GM23338 (cell line): Measurements from ENCODE around the gene SFTPD. TPM values are rescaled to one million over a fixed set of nuclear protein-coding genes. Genes with fewer than 3 reads are reported as not detected.

Source experiments
- ATAC-seq: fragments of 200-7000 bp; cut with Tn5 transposase; 3 replicates; pipeline ENCODE4 v1.9.1; 2020
- DNase-seq: peaks from one replicate; pipeline ENCODE4 v3.0.0-alpha.2; 2015; ENCODE audit warnings: low spot score
- H2AFZ ChIP-seq: fragments of 200-600 bp; sonication (generic); 2 replicates; pipeline ENCODE4 v1.8.0; 2016; ENCODE audit warnings: antibody characterized with exemption, mild to moderate bottlenecking, moderate library complexity
- H3F3A ChIP-seq: fragments of 200-600 bp; sonication (generic); replicated peaks from 2 replicates; pipeline ENCODE4 v1.8.0; 2017; ENCODE audit warnings: antibody characterized with exemption, mixed run types, low read depth
- H3K27ac ChIP-seq: fragments of 200-600 bp; sonication (generic); 2 replicates; pipeline ENCODE4 v1.6.1; 2016; ENCODE audit warnings: low read depth
- H3K27me3 ChIP-seq: fragments of 200-600 bp; sonication (generic); 2 replicates; pipeline ENCODE4 v1.8.0; 2016; ENCODE audit warnings: mild to moderate bottlenecking, mixed run types, moderate library complexity; ENCODE audit not compliant: insufficient read depth
- H3K36me3 ChIP-seq: fragments of 200-600 bp; sonication (generic); 2 replicates; pipeline ENCODE4 v1.8.0; 2016; ENCODE audit warnings: mild to moderate bottlenecking; ENCODE audit not compliant: insufficient read depth
- H3K4me1 ChIP-seq: fragments of 200-600 bp; sonication (generic); 2 replicates; pipeline ENCODE4 v1.8.0; 2016; ENCODE audit warnings: mild to moderate bottlenecking, moderate library complexity; ENCODE audit not compliant: insufficient read depth
- H3K4me2 ChIP-seq: fragments of 200-600 bp; sonication (generic); 2 replicates; pipeline ENCODE4 v1.7.1; 2017; ENCODE audit warnings: mixed run types
- H3K4me3 ChIP-seq: fragments of 200-600 bp; sonication (generic); 2 replicates; pipeline ENCODE4 v1.6.1; 2016; ENCODE audit warnings: mixed run types
- H3K79me2 ChIP-seq: fragments of 200-600 bp; sonication (generic); replicated peaks from 2 replicates; pipeline ENCODE4 v1.8.0; 2017; ENCODE audit warnings: mild to moderate bottlenecking; ENCODE audit not compliant: insufficient read depth
- H3K9me2 ChIP-seq: fragments of 200-600 bp; sonication (generic); 2 replicates; pipeline ENCODE4 v1.8.0; 2017; ENCODE audit not compliant: insufficient read depth
- H4K20me1 ChIP-seq: fragments of 200-600 bp; sonication (generic); replicated peaks from 2 replicates; pipeline ENCODE4 v1.8.0; 2017; ENCODE audit warnings: mild to moderate bottlenecking; ENCODE audit not compliant: insufficient read depth
- H3K27ac Mint-ChIP-seq: 2 replicates; pipeline ENCODE4 v1.8.0; 2020; ENCODE audit warnings: inconsistent platforms, mild to moderate bottlenecking, moderate library complexity, mixed read lengths
- H3K27me3 Mint-ChIP-seq: 3 replicates; pipeline ENCODE4 v1.8.0; 2022; ENCODE audit warnings: low read depth, mild to moderate bottlenecking, moderate library complexity, mixed read lengths, inconsistent platforms; ENCODE audit not compliant: insufficient read depth, poor library complexity
- H3K36me3 Mint-ChIP-seq: 3 replicates; pipeline ENCODE4 v1.8.0; 2021; ENCODE audit warnings: low read depth, mild to moderate bottlenecking, inconsistent platforms, moderate library complexity, mixed read lengths
- H3K4me1 Mint-ChIP-seq: 3 replicates; pipeline ENCODE4 v1.8.0; 2020; ENCODE audit warnings: mild to moderate bottlenecking, inconsistent platforms, mixed read lengths
- H3K4me3 Mint-ChIP-seq: 3 replicates; pipeline ENCODE4 v1.8.0; 2021; ENCODE audit warnings: moderate library complexity, mild to moderate bottlenecking, inconsistent platforms, mixed read lengths
- H3K9me3 Mint-ChIP-seq: 3 replicates; pipeline ENCODE4 v1.8.0; 2020; ENCODE audit warnings: moderate library complexity, mild to moderate bottlenecking, inconsistent platforms, mixed read lengths
- CREB1 ChIP-seq: fragments of 250-450 bp; sonication (Bioruptor Pico); IDR thresholded peaks from 2 replicates; pipeline ENCODE4 v1.5.0; 2020; ENCODE audit warnings: low read depth, mild to moderate bottlenecking, moderate library complexity
- EZH2 ChIP-seq: fragments of 200-600 bp; sonication (generic); IDR thresholded peaks from one replicate; pipeline ENCODE4 v1.8.0; 2017; ENCODE audit warnings: antibody characterized with exemption, mild to moderate bottlenecking, low read depth; ENCODE audit not compliant: unreplicated experiment
- EZH2phosphoT487 ChIP-seq: fragments of 200-600 bp; sonication (generic); IDR thresholded peaks from one replicate; pipeline ENCODE4 v1.8.1; 2018; ENCODE audit warnings: antibody characterized with exemption; ENCODE audit not compliant: unreplicated experiment
- JUNB ChIP-seq: IDR thresholded peaks from one replicate; pipeline ENCODE4 v1.6.1; 2016; ENCODE audit warnings: antibody characterized with exemption; ENCODE audit not compliant: unreplicated experiment
- NANOG ChIP-seq: IDR thresholded peaks from 2 replicates; pipeline ENCODE4 v1.6.1; 2016; ENCODE audit warnings: antibody characterized with exemption, borderline replicate concordance
- POLR2AphosphoS5 ChIP-seq: IDR thresholded peaks from 2 replicates; pipeline ENCODE4 v1.6.1; 2016; ENCODE audit warnings: antibody characterized with exemption, low read depth
- REST ChIP-seq: IDR thresholded peaks from one replicate; pipeline ENCODE4 v1.6.1; 2018; ENCODE audit warnings: antibody characterized with exemption; ENCODE audit not compliant: unreplicated experiment
- STAT1 ChIP-seq: IDR thresholded peaks from one replicate; pipeline ENCODE4 v1.6.1; 2016; ENCODE audit warnings: antibody characterized with exemption; ENCODE audit not compliant: unreplicated experiment
- ZNF114 ChIP-seq: fragments of 250-450 bp; sonication (Bioruptor Pico); IDR thresholded peaks from 2 replicates; pipeline ENCODE4 v1.5.0; 2020; ENCODE audit warnings: mild to moderate bottlenecking, moderate library complexity
- ZNF331 ChIP-seq: fragments of 250-450 bp; sonication (Bioruptor Pico); IDR thresholded peaks from 2 replicates; pipeline ENCODE4 v1.5.0; 2020; ENCODE audit warnings: low read depth, mild to moderate bottlenecking, moderate library complexity
- long read RNA-seq: library from polyadenylated mRNA; unstranded; transcript quantifications from one replicate; pipeline ENCODE4 v2.0.0, GENCODE V29; 2020; ENCODE audit not compliant: unreplicated experiment
- polyA plus RNA-seq: library from polyadenylated mRNA; unstranded; fragments of >200 nt; fragmentation: Nextera tagmentation; extraction: Ambion mirVana; gene quantifications from 2 replicates; pipeline ENCODE4 v1.2.1, GENCODE V29; 2016
- total RNA-seq: library from RNA; depleted of rRNA; stranded (reverse); fragments of >200 nt; shearing (Covaris generic); gene quantifications from 2 replicates; pipeline ENCODE4 v1.2.3, GENCODE V29; 2014; rRNA removed
- TF ChIP-seq, protein P1 (sequence below): IDR thresholded peaks from 2 replicates; pipeline ENCODE4 v1.6.1; 2016; ENCODE audit warnings: antibody characterized with exemption
- TF ChIP-seq, protein P2 (sequence below): fragments of 250-450 bp; sonication (Bioruptor Pico); IDR thresholded peaks from 2 replicates; pipeline ENCODE4 v1.5.0; 2020; ENCODE audit warnings: mild to moderate bottlenecking, moderate library complexity
- TF ChIP-seq, protein P3 (sequence below), 2 experiments: fragments of 200-600 bp in 1 of 2; sonication (generic) in 1 of 2; conservative IDR thresholded peaks; 2 replicates each; pipeline versions ENCODE4 v1.5.1 to v1.6.1; 2016 to 2017; ENCODE audit warnings: antibody characterized with exemption in 2 of 2, low read depth in 2 of 2, mild to moderate bottlenecking in 2 of 2, moderate library complexity in 1 of 2

SFTPD gene
- 0.70 TPM in 1 of 2 replicates, not detected in the other for total RNA-seq
- 0.23 TPM in 1 of 2 replicates, not detected in the other for polyA plus RNA-seq
- long read RNA-seq, result 0 reads

DNA sequence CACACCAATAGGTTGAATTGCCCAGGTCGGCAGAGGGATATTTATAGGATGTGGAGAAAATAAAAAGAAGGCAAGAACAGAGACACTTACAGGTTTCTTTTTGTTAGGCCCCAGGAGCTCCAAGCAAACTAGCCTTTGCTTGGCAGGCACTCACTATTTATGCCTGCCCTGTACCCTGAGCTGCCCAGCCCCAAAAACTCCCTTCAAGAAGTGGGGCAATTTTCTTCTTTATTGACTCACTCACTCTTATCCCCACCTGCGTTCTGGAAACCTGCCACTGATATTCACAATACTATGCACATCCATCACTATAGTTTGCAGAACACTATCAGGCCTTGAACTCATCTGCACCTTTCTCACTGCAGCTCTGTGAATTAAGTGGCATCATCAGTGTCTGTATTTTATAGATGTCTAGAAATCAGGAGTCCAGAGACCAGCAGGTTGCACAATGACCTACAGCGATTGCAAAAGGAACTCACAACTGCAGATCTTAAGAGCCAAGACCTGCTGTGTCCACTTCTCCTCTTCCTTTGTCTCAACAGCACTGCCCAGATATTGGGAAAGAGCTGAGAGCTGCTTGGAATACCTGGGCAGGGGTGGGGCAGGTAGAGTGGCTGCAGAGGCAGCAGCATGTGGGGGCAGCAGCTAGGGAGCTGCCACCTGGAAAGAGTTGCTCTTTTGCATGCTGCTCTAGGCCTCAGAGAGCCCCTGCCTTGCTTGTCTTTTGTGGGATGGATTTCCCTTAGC is at the start of gene SFTPD:
TSS of gene SFTPD (minus strand) at position 130 of the 747 bp plus-strand sequence. CDS start 2,446 bp downstream, outside the sequence.
- no peak within 1 kb of the TSS for H3K4me2 ChIP-seq
- DNase-seq (peak; percentile 46), ATAC-seq (peak; percentile 76)
- no peaks in the 10 kb centered on the region for H3K79me2 ChIP-seq
- Mint-ChIP-seq H3K9me3 (peaks cover 27% of the 10 kb centered on the region), H3K36me3 (peaks cover 19% of the 10 kb centered on the region), H3K27ac (no peak within 1 kb of the TSS), H3K4me3 (no peak within 1 kb of the TSS), H3K27me3 (peaks cover 1% of the 10 kb centered on the region), H3K4me1 (peaks cover 11% of the 10 kb centered on the region)
- peak within 1 kb of the TSS; percentile 56; the same call in 1 of the 2 replicates for H2AFZ ChIP-seq
- H3F3A ChIP-seq, result no peaks in the 10 kb centered on the region
- no peak within 1 kb of the TSS for H3K4me3 ChIP-seq
- H3K4me1 ChIP-seq, result 0 out of 2 replicates have a peak, but pooled peaks cover 6% of the 10 kb centered on the region
- no peaks in the 10 kb centered on the region for H4K20me1 ChIP-seq
- H3K27ac ChIP-seq, result no peak within 1 kb of the TSS
- no peaks in the 10 kb centered on the region for H3K27me3 ChIP-seq
- peaks cover 9% of the 10 kb centered on the region for H3K36me3 ChIP-seq
- H3K9me2 ChIP-seq, result 0 out of 2 replicates have a peak, but pooled peaks cover 4% of the 10 kb centered on the region
- no peak for TF ChIP-seq NANOG
- no peak for TF ChIP-seq JUNB
- no peak for TF ChIP-seq EZH2
- TF ChIP-seq ZNF114, result no peak
- TF ChIP-seq, protein P1, sequence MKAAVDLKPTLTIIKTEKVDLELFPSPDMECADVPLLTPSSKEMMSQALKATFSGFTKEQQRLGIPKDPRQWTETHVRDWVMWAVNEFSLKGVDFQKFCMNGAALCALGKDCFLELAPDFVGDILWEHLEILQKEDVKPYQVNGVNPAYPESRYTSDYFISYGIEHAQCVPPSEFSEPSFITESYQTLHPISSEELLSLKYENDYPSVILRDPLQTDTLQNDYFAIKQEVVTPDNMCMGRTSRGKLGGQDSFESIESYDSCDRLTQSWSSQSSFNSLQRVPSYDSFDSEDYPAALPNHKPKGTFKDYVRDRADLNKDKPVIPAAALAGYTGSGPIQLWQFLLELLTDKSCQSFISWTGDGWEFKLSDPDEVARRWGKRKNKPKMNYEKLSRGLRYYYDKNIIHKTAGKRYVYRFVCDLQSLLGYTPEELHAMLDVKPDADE, result no peak
- no peak for TF ChIP-seq REST
- TF ChIP-seq EZH2phosphoT487, result no peak
- TF ChIP-seq CREB1 (CRISPR knock-in tag), result no peak
- no peak for TF ChIP-seq STAT1
- TF ChIP-seq, protein P2, sequence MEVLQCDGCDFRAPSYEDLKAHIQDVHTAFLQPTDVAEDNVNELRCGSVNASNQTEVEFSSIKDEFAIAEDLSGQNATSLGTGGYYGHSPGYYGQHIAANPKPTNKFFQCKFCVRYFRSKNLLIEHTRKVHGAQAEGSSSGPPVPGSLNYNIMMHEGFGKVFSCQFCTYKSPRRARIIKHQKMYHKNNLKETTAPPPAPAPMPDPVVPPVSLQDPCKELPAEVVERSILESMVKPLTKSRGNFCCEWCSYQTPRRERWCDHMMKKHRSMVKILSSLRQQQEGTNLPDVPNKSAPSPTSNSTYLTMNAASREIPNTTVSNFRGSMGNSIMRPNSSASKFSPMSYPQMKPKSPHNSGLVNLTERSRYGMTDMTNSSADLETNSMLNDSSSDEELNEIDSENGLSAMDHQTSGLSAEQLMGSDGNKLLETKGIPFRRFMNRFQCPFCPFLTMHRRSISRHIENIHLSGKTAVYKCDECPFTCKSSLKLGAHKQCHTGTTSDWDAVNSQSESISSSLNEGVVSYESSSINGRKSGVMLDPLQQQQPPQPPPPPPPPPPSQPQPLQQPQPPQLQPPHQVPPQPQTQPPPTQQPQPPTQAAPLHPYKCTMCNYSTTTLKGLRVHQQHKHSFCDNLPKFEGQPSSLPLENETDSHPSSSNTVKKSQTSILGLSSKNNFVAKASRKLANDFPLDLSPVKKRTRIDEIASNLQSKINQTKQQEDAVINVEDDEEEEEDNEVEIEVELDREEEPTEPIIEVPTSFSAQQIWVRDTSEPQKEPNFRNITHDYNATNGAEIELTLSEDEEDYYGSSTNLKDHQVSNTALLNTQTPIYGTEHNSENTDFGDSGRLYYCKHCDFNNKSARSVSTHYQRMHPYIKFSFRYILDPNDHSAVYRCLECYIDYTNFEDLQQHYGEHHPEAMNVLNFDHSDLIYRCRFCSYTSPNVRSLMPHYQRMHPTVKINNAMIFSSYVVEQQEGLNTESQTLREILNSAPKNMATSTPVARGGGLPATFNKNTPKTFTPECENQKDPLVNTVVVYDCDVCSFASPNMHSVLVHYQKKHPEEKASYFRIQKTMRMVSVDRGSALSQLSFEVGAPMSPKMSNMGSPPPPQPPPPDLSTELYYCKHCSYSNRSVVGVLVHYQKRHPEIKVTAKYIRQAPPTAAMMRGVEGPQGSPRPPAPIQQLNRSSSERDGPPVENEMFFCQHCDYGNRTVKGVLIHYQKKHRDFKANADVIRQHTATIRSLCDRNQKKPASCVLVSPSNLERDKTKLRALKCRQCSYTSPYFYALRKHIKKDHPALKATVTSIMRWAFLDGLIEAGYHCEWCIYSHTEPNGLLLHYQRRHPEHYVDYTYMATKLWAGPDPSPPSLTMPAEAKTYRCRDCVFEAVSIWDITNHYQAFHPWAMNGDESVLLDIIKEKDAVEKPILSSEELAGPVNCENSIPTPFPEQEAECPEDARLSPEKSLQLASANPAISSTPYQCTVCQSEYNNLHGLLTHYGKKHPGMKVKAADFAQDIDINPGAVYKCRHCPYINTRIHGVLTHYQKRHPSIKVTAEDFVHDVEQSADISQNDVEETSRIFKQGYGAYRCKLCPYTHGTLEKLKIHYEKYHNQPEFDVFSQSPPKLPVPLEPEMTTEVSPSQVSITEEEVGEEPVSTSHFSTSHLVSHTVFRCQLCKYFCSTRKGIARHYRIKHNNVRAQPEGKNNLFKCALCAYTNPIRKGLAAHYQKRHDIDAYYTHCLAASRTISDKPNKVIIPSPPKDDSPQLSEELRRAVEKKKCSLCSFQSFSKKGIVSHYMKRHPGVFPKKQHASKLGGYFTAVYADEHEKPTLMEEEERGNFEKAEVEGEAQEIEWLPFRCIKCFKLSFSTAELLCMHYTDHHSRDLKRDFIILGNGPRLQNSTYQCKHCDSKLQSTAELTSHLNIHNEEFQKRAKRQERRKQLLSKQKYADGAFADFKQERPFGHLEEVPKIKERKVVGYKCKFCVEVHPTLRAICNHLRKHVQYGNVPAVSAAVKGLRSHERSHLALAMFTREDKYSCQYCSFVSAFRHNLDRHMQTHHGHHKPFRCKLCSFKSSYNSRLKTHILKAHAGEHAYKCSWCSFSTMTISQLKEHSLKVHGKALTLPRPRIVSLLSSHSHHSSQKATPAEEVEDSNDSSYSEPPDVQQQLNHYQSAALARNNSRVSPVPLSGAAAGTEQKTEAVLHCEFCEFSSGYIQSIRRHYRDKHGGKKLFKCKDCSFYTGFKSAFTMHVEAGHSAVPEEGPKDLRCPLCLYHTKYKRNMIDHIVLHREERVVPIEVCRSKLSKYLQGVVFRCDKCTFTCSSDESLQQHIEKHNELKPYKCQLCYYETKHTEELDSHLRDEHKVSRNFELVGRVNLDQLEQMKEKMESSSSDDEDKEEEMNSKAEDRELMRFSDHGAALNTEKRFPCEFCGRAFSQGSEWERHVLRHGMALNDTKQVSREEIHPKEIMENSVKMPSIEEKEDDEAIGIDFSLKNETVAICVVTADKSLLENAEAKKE, result no peak
- TF ChIP-seq ZNF331 (CRISPR knock-in tag), result no peak
- TF ChIP-seq, protein P3, sequence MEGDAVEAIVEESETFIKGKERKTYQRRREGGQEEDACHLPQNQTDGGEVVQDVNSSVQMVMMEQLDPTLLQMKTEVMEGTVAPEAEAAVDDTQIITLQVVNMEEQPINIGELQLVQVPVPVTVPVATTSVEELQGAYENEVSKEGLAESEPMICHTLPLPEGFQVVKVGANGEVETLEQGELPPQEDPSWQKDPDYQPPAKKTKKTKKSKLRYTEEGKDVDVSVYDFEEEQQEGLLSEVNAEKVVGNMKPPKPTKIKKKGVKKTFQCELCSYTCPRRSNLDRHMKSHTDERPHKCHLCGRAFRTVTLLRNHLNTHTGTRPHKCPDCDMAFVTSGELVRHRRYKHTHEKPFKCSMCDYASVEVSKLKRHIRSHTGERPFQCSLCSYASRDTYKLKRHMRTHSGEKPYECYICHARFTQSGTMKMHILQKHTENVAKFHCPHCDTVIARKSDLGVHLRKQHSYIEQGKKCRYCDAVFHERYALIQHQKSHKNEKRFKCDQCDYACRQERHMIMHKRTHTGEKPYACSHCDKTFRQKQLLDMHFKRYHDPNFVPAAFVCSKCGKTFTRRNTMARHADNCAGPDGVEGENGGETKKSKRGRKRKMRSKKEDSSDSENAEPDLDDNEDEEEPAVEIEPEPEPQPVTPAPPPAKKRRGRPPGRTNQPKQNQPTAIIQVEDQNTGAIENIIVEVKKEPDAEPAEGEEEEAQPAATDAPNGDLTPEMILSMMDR (conservative IDR thresholded peaks at IDR 0.05; ENCODE audit: low read depth in 2 of 2), result no peak
- TF ChIP-seq POLR2AphosphoS5, result no peak
